ENCODE data around the gene FRYL. TPM values are rescaled to one million over a fixed set of nuclear protein-coding genes. Genes with fewer than 3 reads are reported as not detected.
"Not testable (repeated sequence)": the region's sequence is repeated elsewhere in the genome, so short reads cannot be mapped to it uniquely, and the experiment has no call there.

FRYL gene
- total RNA-seq, 1 donor from 2014 or later = 96.3 TPM

- DNase-seq = no peak
Measured at GRCh38 chr4:48661391-48661790, 118.7 kb downstream of the FRYL start.

GRCh38 chr4:48660347-48660746 is 119.7 kb downstream of the FRYL start:
- no peak for DNase-seq

- DNase-seq = no peak
Measured at GRCh38 chr4:48654015-48654664, 125.9 kb downstream of the FRYL start.

- no peak for DNase-seq
Measured at GRCh38 chr4:48653217-48654014, 126.7 kb downstream of the FRYL start.

GRCh38 chr4:48651914-48652313 is 128.2 kb downstream of the FRYL start:
- no peak for DNase-seq

GRCh38 chr4:48649505-48649904 is 130.6 kb downstream of the FRYL start:
- peak; percentile 32 for DNase-seq

GRCh38 chr4:48645225-48645794 is 134.8 kb downstream of the FRYL start:
- DNase-seq = no peak

- DNase-seq = no peak
Measured at GRCh38 chr4:48642421-48643374, 137.4 kb downstream of the FRYL start.

- no peak for DNase-seq
Measured at GRCh38 chr4:48641401-48641800, 138.7 kb downstream of the FRYL start.

GRCh38 chr4:48640699-48641098 is 139.4 kb downstream of the FRYL start:
- DNase-seq = no peak

- no peak for DNase-seq
Measured at GRCh38 chr4:48640225-48640624, 139.9 kb downstream of the FRYL start.

GRCh38 chr4:48639807-48640206 is 140.3 kb downstream of the FRYL start:
- DNase-seq = no peak

- DNase-seq = not testable (repeated sequence)
Measured at GRCh38 chr4:48638586-48638985, 141.5 kb downstream of the FRYL start.

GRCh38 chr4:48636911-48637310 is 143.2 kb downstream of the FRYL start:
- no peak for DNase-seq

- DNase-seq = no peak
Measured at GRCh38 chr4:48635980-48636379, 144.1 kb downstream of the FRYL start.

- no peak for DNase-seq
Measured at GRCh38 chr4:48635310-48635709, 144.8 kb downstream of the FRYL start.

GRCh38 chr4:48634688-48635308 is 145.3 kb downstream of the FRYL start:
- no peak for DNase-seq

- no peak for DNase-seq
Measured at GRCh38 chr4:48633657-48634056, 146.4 kb downstream of the FRYL start.

- no peak for DNase-seq
Measured at GRCh38 chr4:48629458-48629857, 150.6 kb downstream of the FRYL start.

GRCh38 chr4:48623182-48623780 is 156.8 kb downstream of the FRYL start:
- DNase-seq = no peak

- no peak for DNase-seq
Measured at GRCh38 chr4:48620831-48621230, 159.2 kb downstream of the FRYL start.
